Vagina (tissue), 2 donors: Measurements from ENCODE around the gene WWOX. TPM values are rescaled to one million over a fixed set of nuclear protein-coding genes. Genes with fewer than 3 reads are reported as not detected.

Experiments
- DNase-seq, 2 donors: peaks; one replicate each; pipeline ENCODE4 v3.0.0-alpha.2; 2017; ENCODE audit errors: extremely low spot score in 2 of 2
- H3K27ac ChIP-seq: fragments of 200-600 bp; sonication (generic); one replicate; pipeline ENCODE4 v1.5.1; 2019
- H3K27me3 ChIP-seq: fragments of 200-600 bp; sonication (generic); one replicate; pipeline ENCODE4 v1.5.1; 2019
- H3K36me3 ChIP-seq, 2 donors: fragments of 200-600 bp; sonication (generic); one replicate each; pipeline ENCODE4 v1.5.1; 2017 to 2019
- H3K4me1 ChIP-seq: fragments of 200-600 bp; sonication (generic); one replicate; pipeline ENCODE4 v1.5.1; 2019
- H3K4me3 ChIP-seq, 2 donors: fragments of 200-600 bp; sonication (generic); 1 replicate in 1 of 2; 2 replicates in 1 of 2; pipeline ENCODE4 v1.5.1; 2016 to 2019
- H3K9me3 ChIP-seq: fragments of 200-600 bp; sonication (generic); one replicate; pipeline ENCODE4 v1.5.1; 2019
- POLR2A ChIP-seq, 2 donors: fragments of 450-650 bp; IDR thresholded peaks; one replicate each; pipeline ENCODE4 v1.6.1; 2017; ENCODE audit warnings: antibody characterized with exemption in 2 of 2, mild to moderate bottlenecking in 2 of 2, moderate library complexity in 2 of 2
- POLR2AphosphoS5 ChIP-seq, 2 donors: sonication (generic); formaldehyde crosslinking; IDR thresholded peaks; one replicate each; pipeline ENCODE4 v1.9.0; 2017; ENCODE audit warnings: antibody characterized with exemption in 2 of 2, mild to moderate bottlenecking in 2 of 2, low read depth in 1 of 2; ENCODE audit not compliant: insufficient read depth in 1 of 2
- intact Hi-C: fragments of 100-400 bp; cut with DNase I; formaldehyde crosslinking; loops from one replicate; pipeline ENCODE4 v1.15.1; 2023
- total RNA-seq: library from RNA; depleted of rRNA; stranded (reverse); fragments of >200 nt; gene quantifications from one replicate; pipeline ENCODE4 v1.2.3, GENCODE V29; 2016
- TF ChIP-seq, protein P1 (sequence below), 3 experiments: fragments of 450-650 bp in 2 of 3; fragments of 200-600 bp in 1 of 3; sonication (generic) in 1 of 3; IDR thresholded peaks; one replicate each; pipeline ENCODE4 v1.5.1; 2017 to 2019; ENCODE audit warnings: antibody characterized with exemption in 3 of 3, mild to moderate bottlenecking in 2 of 3, moderate library complexity in 2 of 3

WWOX gene
- total RNA-seq, 1 donor from 2014 or later = 33.1 TPM

DNA sequence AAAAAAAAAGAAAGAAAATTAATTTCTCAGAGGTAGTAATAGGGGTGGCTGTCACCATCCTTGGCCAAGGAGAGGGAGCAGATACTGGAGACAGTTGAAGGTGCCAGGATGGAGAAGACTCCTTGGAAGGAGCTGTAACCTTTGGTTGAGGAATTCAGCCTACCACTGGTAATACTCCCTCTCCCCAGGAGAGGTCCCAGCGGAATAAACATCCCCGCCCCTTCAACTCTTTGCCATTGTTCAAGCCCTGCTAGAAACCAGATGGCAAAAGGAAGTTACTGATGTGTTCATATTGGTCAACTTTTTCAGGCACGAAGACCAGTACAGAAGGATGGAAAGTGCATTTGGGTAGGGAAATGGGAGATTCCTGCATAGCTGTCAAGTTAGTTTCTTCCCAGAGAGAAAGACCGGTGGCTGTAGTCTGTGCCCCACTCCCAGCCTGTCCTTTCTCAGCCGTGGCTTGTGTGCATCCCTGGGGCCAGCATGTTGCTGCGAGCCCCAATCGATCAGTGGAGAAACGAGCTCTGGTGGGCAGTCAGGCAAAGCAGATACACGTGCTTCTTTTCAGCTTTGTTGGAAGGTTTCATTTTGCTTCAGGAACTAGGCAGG lies 889.0 kb downstream of the WWOX start:
- no peaks in the 10 kb centered on the region for H3K36me3 ChIP-seq
- intact Hi-C loops = no loop called here
- TF ChIP-seq POLR2AphosphoS5 (IDR thresholded peaks at IDR 0.05; ENCODE audit: insufficient read depth in 1 of 2, low read depth in 1 of 2) (no peak), POLR2A (IDR thresholded peaks at IDR 0.05) (no peak)
- TF ChIP-seq, protein P1, sequence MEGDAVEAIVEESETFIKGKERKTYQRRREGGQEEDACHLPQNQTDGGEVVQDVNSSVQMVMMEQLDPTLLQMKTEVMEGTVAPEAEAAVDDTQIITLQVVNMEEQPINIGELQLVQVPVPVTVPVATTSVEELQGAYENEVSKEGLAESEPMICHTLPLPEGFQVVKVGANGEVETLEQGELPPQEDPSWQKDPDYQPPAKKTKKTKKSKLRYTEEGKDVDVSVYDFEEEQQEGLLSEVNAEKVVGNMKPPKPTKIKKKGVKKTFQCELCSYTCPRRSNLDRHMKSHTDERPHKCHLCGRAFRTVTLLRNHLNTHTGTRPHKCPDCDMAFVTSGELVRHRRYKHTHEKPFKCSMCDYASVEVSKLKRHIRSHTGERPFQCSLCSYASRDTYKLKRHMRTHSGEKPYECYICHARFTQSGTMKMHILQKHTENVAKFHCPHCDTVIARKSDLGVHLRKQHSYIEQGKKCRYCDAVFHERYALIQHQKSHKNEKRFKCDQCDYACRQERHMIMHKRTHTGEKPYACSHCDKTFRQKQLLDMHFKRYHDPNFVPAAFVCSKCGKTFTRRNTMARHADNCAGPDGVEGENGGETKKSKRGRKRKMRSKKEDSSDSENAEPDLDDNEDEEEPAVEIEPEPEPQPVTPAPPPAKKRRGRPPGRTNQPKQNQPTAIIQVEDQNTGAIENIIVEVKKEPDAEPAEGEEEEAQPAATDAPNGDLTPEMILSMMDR (IDR thresholded peaks at IDR 0.05) = no peak
- no peak overlapping the region for H3K4me3 ChIP-seq
- H3K27me3 ChIP-seq = no peaks in the 10 kb centered on the region
- H3K4me1 ChIP-seq = peaks cover 16% of the 10 kb centered on the region
- no peak overlapping the region for H3K27ac ChIP-seq
- no peaks in the 10 kb centered on the region for H3K9me3 ChIP-seq
- DNase-seq = no peak

DNA sequence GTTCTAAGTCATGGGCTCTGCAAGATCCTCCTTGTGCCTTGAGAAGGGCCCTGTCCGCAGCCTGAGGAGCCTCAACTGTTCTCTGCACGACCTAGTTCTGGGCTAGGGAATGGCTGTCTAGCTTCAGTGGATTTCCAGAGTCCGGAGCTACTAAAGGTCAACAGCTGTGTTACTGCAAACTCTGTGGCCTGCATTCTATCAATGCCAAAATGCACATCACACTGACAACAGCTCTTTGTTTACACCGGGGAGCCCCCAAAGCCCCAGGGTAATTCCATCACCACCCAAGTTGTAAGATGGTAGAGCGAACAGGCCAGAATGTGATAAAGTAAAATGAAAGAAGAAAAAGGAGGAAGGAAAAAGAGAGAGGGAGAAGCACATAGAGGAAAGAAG lies 890.9 kb downstream of the WWOX start:
- Histone ChIP-seq H3K4me1 (peaks cover 13% of the 10 kb centered on the region), H3K27me3 (no peaks in the 10 kb centered on the region), H3K4me3 (no peak overlapping the region), H3K9me3 (no peaks in the 10 kb centered on the region), H3K27ac (no peak overlapping the region), H3K36me3 (no peaks in the 10 kb centered on the region)
- TF ChIP-seq, protein P1 (IDR thresholded peaks at IDR 0.05) = no peak
- TF ChIP-seq POLR2AphosphoS5 (IDR thresholded peaks at IDR 0.05; ENCODE audit: insufficient read depth in 1 of 2, low read depth in 1 of 2) = no peak
- TF ChIP-seq POLR2A (IDR thresholded peaks at IDR 0.05) = no peak
- no peak for DNase-seq
- intact Hi-C loops = no loop called here

DNA sequence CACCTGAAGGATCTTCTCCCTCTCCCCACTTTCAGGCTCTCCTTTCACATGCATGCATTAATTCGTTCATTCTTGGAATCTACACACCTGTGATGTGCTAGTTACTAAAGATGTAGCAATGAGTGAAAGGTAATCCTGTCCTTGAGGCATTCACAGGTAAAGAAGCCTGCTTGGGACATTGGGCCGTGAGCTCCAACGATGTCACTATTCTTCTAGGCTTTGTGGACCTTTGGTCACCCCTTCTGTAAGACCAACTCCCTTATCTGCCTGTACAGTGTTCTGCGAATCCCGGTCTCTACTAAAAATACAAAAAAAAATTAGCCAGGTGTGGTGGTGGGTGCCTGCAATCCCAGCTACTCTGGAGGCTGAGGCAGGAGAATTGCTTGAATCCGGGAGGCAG lies 892.5 kb downstream of the WWOX start:
- H3K36me3 ChIP-seq = no peaks in the 10 kb centered on the region
- no peak overlapping the region for H3K4me3 ChIP-seq
- no peak for DNase-seq
- intact Hi-C loops = no loop called here
- no peaks in the 10 kb centered on the region for H3K27me3 ChIP-seq
- peaks cover 10% of the 10 kb centered on the region for H3K4me1 ChIP-seq
- H3K27ac ChIP-seq = no peak overlapping the region
- TF ChIP-seq POLR2AphosphoS5 (IDR thresholded peaks at IDR 0.05; ENCODE audit: insufficient read depth in 1 of 2, low read depth in 1 of 2) (no peak), POLR2A (IDR thresholded peaks at IDR 0.05) (no peak)
- TF ChIP-seq, protein P1 (IDR thresholded peaks at IDR 0.05) = no peak
- no peaks in the 10 kb centered on the region for H3K9me3 ChIP-seq

DNA sequence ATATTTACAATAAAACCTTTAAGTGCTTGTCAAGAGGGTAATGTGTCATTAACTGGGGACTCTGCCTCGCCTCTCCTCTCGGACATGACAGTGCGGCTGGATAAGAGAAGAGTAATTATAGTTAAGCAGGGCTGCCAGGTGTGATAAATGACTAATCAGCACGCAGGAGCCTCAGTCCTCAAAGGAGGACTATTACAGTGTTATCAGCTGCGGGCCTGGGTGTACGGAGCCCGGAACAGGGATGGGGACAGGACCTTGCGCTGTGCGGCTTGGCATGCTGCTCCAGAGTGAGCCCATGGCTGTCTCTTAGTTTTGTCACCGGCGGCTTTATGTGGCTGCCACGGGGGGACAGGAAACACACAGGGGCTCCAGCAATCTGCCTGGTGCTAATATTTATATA lies 893.9 kb downstream of the WWOX start:
- Histone ChIP-seq H3K27me3 (no peaks in the 10 kb centered on the region), H3K4me1 (peaks cover 10% of the 10 kb centered on the region), H3K4me3 (no peak overlapping the region), H3K27ac (no peak overlapping the region), H3K9me3 (no peaks in the 10 kb centered on the region), H3K36me3 (no peaks in the 10 kb centered on the region)
- no peak for DNase-seq
- TF ChIP-seq POLR2A (IDR thresholded peaks at IDR 0.05) (no peak), POLR2AphosphoS5 (IDR thresholded peaks at IDR 0.05; ENCODE audit: insufficient read depth in 1 of 2, low read depth in 1 of 2) (no peak)
- TF ChIP-seq, protein P1 (IDR thresholded peaks at IDR 0.05) = no peak
- intact Hi-C loops = no loop called here

DNA sequence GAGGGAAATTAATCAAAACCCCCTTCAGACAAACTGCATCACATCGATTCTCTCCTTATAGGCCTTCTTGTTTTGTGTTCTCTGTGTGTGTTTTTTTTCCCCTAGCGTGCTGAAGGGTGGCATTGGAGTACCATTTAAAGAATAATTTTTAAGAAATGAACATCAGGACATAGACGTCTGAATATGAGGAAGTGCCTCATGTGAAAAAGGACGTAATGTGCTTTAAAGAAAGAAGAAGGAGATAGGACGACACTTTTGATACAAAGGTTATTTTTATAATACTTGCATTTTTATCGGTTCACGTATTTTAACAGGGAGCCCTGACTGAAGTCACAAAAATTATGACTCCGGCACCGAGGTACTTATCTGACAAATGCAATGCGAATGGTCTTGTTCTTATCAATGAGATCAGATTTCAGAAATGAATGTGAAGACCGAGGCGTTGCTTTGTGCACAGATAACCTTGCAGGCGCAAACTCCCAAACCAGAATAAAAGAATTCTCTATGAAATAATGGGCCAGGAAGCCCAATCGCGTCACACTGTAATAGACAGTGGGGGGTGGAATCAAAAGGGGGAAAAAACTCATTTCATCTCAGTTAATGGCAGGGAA lies 894.8 kb downstream of the WWOX start:
- DNase-seq = no peak
- H3K27me3 ChIP-seq = no peaks in the 10 kb centered on the region
- H3K27ac ChIP-seq = no peak overlapping the region
- no peak overlapping the region for H3K4me3 ChIP-seq
- intact Hi-C loops = no loop called here
- TF ChIP-seq POLR2A (IDR thresholded peaks at IDR 0.05) (no peak), POLR2AphosphoS5 (IDR thresholded peaks at IDR 0.05; ENCODE audit: insufficient read depth in 1 of 2, low read depth in 1 of 2) (no peak)
- TF ChIP-seq, protein P1 (IDR thresholded peaks at IDR 0.05) = no peak
- no peaks in the 10 kb centered on the region for H3K9me3 ChIP-seq
- H3K4me1 ChIP-seq = peaks cover 10% of the 10 kb centered on the region
- no peaks in the 10 kb centered on the region for H3K36me3 ChIP-seq
